ENCODE data around the gene PPP6R1.
"Not testable (repeated sequence)": the region's sequence is repeated elsewhere in the genome, so short reads cannot be mapped to it uniquely, and the experiment has no call there.

The PPP6R1 gene

GRCh38 chr19:55241935-55242464 is 16.8 kb downstream of the PPP6R1 start:
- no peak for DNase-seq

- DNase-seq: no peak
These were observed 17.5 kb downstream of the PPP6R1 start for GRCh38 chr19:55241143-55241934.

GRCh38 chr19:55240713-55241020 is 18.1 kb downstream of the PPP6R1 start:
- DNase-seq: no peak

GRCh38 chr19:55239004-55239403 is 19.8 kb downstream of the PPP6R1 start:
- no peak for DNase-seq

- DNase-seq: no peak
These were observed 20.8 kb downstream of the PPP6R1 start for GRCh38 chr19:55238030-55238429.

- DNase-seq: no peak
These were observed 25.8 kb downstream of the PPP6R1 start for GRCh38 chr19:55232986-55233385.

- DNase-seq: no peak
These were observed 26.6 kb downstream of the PPP6R1 start for GRCh38 chr19:55232286-55232602.

GRCh38 chr19:55231391-55232285 is 27.2 kb downstream of the PPP6R1 start:
- DNase-seq: no peak

- DNase-seq: no peak
These were observed 28.0 kb downstream of the PPP6R1 start for GRCh38 chr19:55230780-55231179.

- DNase-seq: no peak
These were observed 28.5 kb downstream of the PPP6R1 start for GRCh38 chr19:55230329-55230728.

- DNase-seq: no peak
These were observed 29.0 kb downstream of the PPP6R1 start for GRCh38 chr19:55229789-55230182.

GRCh38 chr19:55229145-55229788 is 29.6 kb downstream of the PPP6R1 start:
- no peak for DNase-seq

- no peak for DNase-seq
These were observed 30.3 kb downstream of the PPP6R1 start, which contains the start of gene TMEM86B for GRCh38 chr19:55228403-55229031. Gene TMEM86B (minus strand): TSS chr19:55228763. CDS start chr19:55228741, 22 bp downstream.

GRCh38 chr19:55228015-55228391 is 30.8 kb downstream of the PPP6R1 start:
- DNase-seq: no peak

GRCh38 chr19:55227241-55228014 is 31.4 kb downstream of the PPP6R1 start:
- DNase-seq: no peak

- no peak for DNase-seq
These were observed 32.0 kb downstream of the PPP6R1 start for GRCh38 chr19:55226788-55227187.

GRCh38 chr19:55226273-55226672 is 32.5 kb downstream of the PPP6R1 start:
- DNase-seq: no peak

GRCh38 chr19:55225415-55225958 is 33.3 kb downstream of the PPP6R1 start:
- DNase-seq: no peak

GRCh38 chr19:55224679-55225414 is 34.0 kb downstream of the PPP6R1 start:
- DNase-seq: not testable (repeated sequence)

GRCh38 chr19:55224038-55224665 is 34.7 kb downstream of the PPP6R1 start:
- no peak for DNase-seq

Measured in eye (tissue), 1 donor.